ENCODE results near the gene EIPR1. TPM values are rescaled to one million over a fixed set of nuclear protein-coding genes. Genes with fewer than 3 reads are reported as not detected.

Gene EIPR1
- total RNA-seq, 1 donor from 2014 or later, result 27.8 TPM

DNA sequence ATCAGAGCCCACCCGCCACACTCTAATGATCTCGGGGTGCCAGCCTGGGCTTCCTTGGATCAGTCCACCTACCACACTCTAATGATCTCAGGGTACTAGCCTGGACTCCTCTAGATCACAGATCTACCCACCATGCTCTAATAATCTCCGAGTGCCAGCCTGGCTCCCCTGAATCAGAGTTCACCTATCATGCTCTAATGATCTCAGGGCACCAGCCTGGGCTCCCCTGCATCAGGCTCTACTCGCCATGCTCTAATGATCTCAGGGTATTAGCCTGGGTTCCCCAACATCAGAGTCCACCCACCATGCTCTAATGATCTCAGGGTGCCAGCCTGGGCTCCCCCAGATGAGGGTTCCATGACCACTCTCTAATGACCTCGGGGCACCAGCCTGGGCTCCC, 48.1 kb downstream of the EIPR1 start:
- Histone ChIP-seq H4K20me1 (ENCODE audit: insufficient read depth, low read length) (peaks cover 16% of the 10 kb centered on the region), H3K36me3 (ENCODE audit: insufficient read depth, low read length) (peaks cover 5% of the 10 kb centered on the region), H3K27ac (ENCODE audit: low read depth, low read length) (no peak overlapping the region), H3K9me3 (ENCODE audit: insufficient read depth, low read depth, low read length) (no peaks in the 10 kb centered on the region), H3K4me2 (ENCODE audit: low read length) (no peak overlapping the region), H3K4me3 (ENCODE audit: insufficient read depth, low read depth, low read length) (no peak overlapping the region), H3K27me3 (ENCODE audit: insufficient read depth, low read length) (no peaks in the 10 kb centered on the region), H3K9ac (ENCODE audit: low read length) (no peak overlapping the region), H2AFZ (ENCODE audit: low read depth, low read length) (no peak overlapping the region), H3K79me2 (ENCODE audit: insufficient read depth, low read length) (no peaks in the 10 kb centered on the region), H3K4me1 (ENCODE audit: insufficient read depth, low read length) (no peaks in the 10 kb centered on the region)
- TF ChIP-seq, protein P1, sequence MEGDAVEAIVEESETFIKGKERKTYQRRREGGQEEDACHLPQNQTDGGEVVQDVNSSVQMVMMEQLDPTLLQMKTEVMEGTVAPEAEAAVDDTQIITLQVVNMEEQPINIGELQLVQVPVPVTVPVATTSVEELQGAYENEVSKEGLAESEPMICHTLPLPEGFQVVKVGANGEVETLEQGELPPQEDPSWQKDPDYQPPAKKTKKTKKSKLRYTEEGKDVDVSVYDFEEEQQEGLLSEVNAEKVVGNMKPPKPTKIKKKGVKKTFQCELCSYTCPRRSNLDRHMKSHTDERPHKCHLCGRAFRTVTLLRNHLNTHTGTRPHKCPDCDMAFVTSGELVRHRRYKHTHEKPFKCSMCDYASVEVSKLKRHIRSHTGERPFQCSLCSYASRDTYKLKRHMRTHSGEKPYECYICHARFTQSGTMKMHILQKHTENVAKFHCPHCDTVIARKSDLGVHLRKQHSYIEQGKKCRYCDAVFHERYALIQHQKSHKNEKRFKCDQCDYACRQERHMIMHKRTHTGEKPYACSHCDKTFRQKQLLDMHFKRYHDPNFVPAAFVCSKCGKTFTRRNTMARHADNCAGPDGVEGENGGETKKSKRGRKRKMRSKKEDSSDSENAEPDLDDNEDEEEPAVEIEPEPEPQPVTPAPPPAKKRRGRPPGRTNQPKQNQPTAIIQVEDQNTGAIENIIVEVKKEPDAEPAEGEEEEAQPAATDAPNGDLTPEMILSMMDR (IDR thresholded peaks at IDR 0.05; ENCODE audit: insufficient read depth, low read depth, low read length), result no peak
- no peak for TF ChIP-seq EZH2 (IDR thresholded peaks at IDR 0.05; ENCODE audit: insufficient read depth, low read length)
- DNase-seq (ENCODE audit: low read depth) (no peak), FAIRE-seq (no peak)
- peaks cover 22% of the 10 kb centered on the region for H3K36me3 Mint-ChIP-seq (ENCODE audit: low read depth, unreplicated experiment)
- no peak overlapping the region for H3K4me3 Mint-ChIP-seq (ENCODE audit: unreplicated experiment)
- no peaks in the 10 kb centered on the region for H3K27me3 Mint-ChIP-seq (ENCODE audit: low read depth, unreplicated experiment)
- H3K4me1 Mint-ChIP-seq (ENCODE audit: low read depth, unreplicated experiment), result no peaks in the 10 kb centered on the region
- no peaks in the 10 kb centered on the region for H3K9me3 Mint-ChIP-seq (ENCODE audit: unreplicated experiment)
- peak overlapping the region; percentile 62 for H3K27ac Mint-ChIP-seq (ENCODE audit: unreplicated experiment)

DNA sequence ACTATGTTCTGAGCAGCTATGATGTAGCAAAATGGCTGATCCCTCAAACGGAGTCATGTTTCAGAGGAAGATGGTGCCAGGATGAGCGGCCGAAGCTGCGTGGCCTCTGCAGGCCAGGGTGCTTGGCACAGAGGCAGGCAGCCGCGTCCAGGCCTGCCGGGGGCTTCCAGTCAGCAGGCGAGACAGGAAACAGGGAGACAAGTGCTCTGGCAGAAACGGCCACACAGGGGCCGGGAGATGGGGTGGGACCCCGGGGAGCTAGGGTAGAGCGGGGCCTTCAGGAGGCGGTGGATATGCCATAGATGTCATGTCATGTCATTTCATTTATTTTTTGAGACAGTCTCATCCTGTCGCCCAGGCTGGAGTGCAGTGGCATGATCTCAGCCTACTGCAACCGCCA, 50.7 kb downstream of the EIPR1 start:
- no peak overlapping the region for H3K4me3 Mint-ChIP-seq (ENCODE audit: unreplicated experiment)
- H3K4me3 ChIP-seq (ENCODE audit: insufficient read depth, low read depth, low read length), result no peak overlapping the region
- H3K9me3 Mint-ChIP-seq (ENCODE audit: unreplicated experiment), result no peaks in the 10 kb centered on the region
- DNase-seq (ENCODE audit: low read depth), result no peak
- H2AFZ ChIP-seq (ENCODE audit: low read depth, low read length), result no peak overlapping the region
- H3K4me1 Mint-ChIP-seq (ENCODE audit: low read depth, unreplicated experiment), result no peaks in the 10 kb centered on the region
- no peak for FAIRE-seq
- H3K27me3 Mint-ChIP-seq (ENCODE audit: low read depth, unreplicated experiment), result no peaks in the 10 kb centered on the region
- no peak overlapping the region for H3K27ac ChIP-seq (ENCODE audit: low read depth, low read length)
- H4K20me1 ChIP-seq (ENCODE audit: insufficient read depth, low read length), result peaks cover 29% of the 10 kb centered on the region
- H3K36me3 ChIP-seq (ENCODE audit: insufficient read depth, low read length), result peaks cover 5% of the 10 kb centered on the region
- H3K9ac ChIP-seq (ENCODE audit: low read length), result no peak overlapping the region
- no peak overlapping the region for H3K4me2 ChIP-seq (ENCODE audit: low read length)
- TF ChIP-seq EZH2 (IDR thresholded peaks at IDR 0.05; ENCODE audit: insufficient read depth, low read length), result no peak
- TF ChIP-seq, protein P1 (IDR thresholded peaks at IDR 0.05; ENCODE audit: insufficient read depth, low read depth, low read length), result no peak
- no peaks in the 10 kb centered on the region for H3K9me3 ChIP-seq (ENCODE audit: insufficient read depth, low read depth, low read length)
- no peak overlapping the region for H3K27ac Mint-ChIP-seq (ENCODE audit: unreplicated experiment)
- H3K4me1 ChIP-seq (ENCODE audit: insufficient read depth, low read length), result no peaks in the 10 kb centered on the region
- no peaks in the 10 kb centered on the region for H3K27me3 ChIP-seq (ENCODE audit: insufficient read depth, low read length)
- H3K36me3 Mint-ChIP-seq (ENCODE audit: low read depth, unreplicated experiment), result peaks cover 23% of the 10 kb centered on the region
- no peaks in the 10 kb centered on the region for H3K79me2 ChIP-seq (ENCODE audit: insufficient read depth, low read length)

DNA sequence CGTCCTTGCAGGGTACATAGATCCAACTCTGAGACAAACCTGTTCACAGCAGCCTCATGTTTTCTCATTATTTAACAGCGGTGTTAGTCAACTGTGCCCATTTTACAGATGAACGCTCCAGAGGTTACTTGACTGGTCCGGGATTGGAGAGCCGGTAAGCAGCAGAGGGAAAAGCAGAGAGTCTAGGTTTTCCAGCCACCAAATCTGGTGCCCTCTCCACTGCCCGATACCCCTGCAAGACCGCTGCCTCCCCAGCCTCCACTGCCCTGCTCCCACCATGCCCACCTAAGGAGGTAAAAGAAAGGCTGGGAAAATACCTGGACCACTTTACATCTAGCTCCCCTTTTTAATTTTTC, 51.5 kb downstream of the EIPR1 start:
- H3K9ac ChIP-seq (ENCODE audit: low read length), result no peak overlapping the region
- Mint-ChIP-seq H3K4me1 (ENCODE audit: low read depth, unreplicated experiment) (no peaks in the 10 kb centered on the region), H3K4me3 (ENCODE audit: unreplicated experiment) (no peak overlapping the region), H3K27me3 (ENCODE audit: low read depth, unreplicated experiment) (no peaks in the 10 kb centered on the region), H3K9me3 (ENCODE audit: unreplicated experiment) (no peaks in the 10 kb centered on the region), H3K27ac (ENCODE audit: unreplicated experiment) (no peak overlapping the region), H3K36me3 (ENCODE audit: low read depth, unreplicated experiment) (peaks cover 23% of the 10 kb centered on the region)
- no peak for DNase-seq (ENCODE audit: low read depth)
- H3K27ac ChIP-seq (ENCODE audit: low read depth, low read length), result no peak overlapping the region
- no peak for FAIRE-seq
- no peaks in the 10 kb centered on the region for H3K9me3 ChIP-seq (ENCODE audit: insufficient read depth, low read depth, low read length)
- no peak overlapping the region for H3K4me2 ChIP-seq (ENCODE audit: low read length)
- H3K79me2 ChIP-seq (ENCODE audit: insufficient read depth, low read length), result no peaks in the 10 kb centered on the region
- H2AFZ ChIP-seq (ENCODE audit: low read depth, low read length), result no peak overlapping the region
- no peaks in the 10 kb centered on the region for H3K4me1 ChIP-seq (ENCODE audit: insufficient read depth, low read length)
- H4K20me1 ChIP-seq (ENCODE audit: insufficient read depth, low read length), result peaks cover 32% of the 10 kb centered on the region
- TF ChIP-seq EZH2 (IDR thresholded peaks at IDR 0.05; ENCODE audit: insufficient read depth, low read length), result no peak
- TF ChIP-seq, protein P1 (IDR thresholded peaks at IDR 0.05; ENCODE audit: insufficient read depth, low read depth, low read length), result no peak
- H3K4me3 ChIP-seq (ENCODE audit: insufficient read depth, low read depth, low read length), result no peak overlapping the region
- peaks cover 5% of the 10 kb centered on the region for H3K36me3 ChIP-seq (ENCODE audit: insufficient read depth, low read length)
- H3K27me3 ChIP-seq (ENCODE audit: insufficient read depth, low read length), result no peaks in the 10 kb centered on the region
